Gastroesophageal sphincter (tissue), 3 donors: Measurements from ENCODE around the gene SWAP70.

Experiments
- EP300 ChIP-seq: sonication (generic); formaldehyde crosslinking; IDR thresholded peaks from one replicate; pipeline ENCODE4 v1.6.1; 2017; ENCODE audit warnings: antibody characterized with exemption, mild to moderate bottlenecking
- POLR2A ChIP-seq, 2 donors: fragments of 450-650 bp; IDR thresholded peaks; one replicate each; pipeline ENCODE4 v1.6.1; 2017; ENCODE audit warnings: antibody characterized with exemption in 2 of 2, mild to moderate bottlenecking in 2 of 2, moderate library complexity in 1 of 2
- POLR2AphosphoS5 ChIP-seq: sonication (generic); formaldehyde crosslinking; IDR thresholded peaks from one replicate; pipeline ENCODE4 v1.6.1; 2017; ENCODE audit warnings: antibody characterized with exemption
- TF ChIP-seq, protein P1 (sequence below), 4 experiments: fragments of 200-600 bp in 2 of 4; fragments of 450-650 bp in 2 of 4; sonication (generic) in 1 of 4; IDR thresholded peaks; one replicate each; pipeline ENCODE4 v1.5.1; 2017 to 2019; ENCODE audit warnings: antibody characterized with exemption in 4 of 4, mild to moderate bottlenecking in 2 of 4, moderate library complexity in 2 of 4

DNA sequence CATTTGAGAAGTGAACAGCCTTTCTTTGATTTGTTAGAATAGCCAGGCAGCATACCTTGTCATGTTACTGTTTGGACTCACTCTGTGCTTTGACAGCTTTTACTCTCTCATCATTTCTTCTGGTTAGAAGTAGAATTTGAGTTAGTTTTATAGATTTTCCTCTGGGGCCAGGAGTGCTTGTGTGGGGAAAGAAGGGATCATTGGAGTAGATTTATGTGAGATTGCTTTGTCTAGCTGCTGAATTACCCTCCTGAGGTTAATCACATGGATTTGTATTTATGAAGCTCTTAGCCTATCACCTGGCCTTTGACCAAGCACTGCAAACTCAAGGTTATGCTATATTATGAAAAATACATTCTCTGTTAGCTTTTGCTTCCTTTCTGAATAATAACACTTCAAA, 54.3 kb downstream of the SWAP70 start:
- TF ChIP-seq, protein P1, sequence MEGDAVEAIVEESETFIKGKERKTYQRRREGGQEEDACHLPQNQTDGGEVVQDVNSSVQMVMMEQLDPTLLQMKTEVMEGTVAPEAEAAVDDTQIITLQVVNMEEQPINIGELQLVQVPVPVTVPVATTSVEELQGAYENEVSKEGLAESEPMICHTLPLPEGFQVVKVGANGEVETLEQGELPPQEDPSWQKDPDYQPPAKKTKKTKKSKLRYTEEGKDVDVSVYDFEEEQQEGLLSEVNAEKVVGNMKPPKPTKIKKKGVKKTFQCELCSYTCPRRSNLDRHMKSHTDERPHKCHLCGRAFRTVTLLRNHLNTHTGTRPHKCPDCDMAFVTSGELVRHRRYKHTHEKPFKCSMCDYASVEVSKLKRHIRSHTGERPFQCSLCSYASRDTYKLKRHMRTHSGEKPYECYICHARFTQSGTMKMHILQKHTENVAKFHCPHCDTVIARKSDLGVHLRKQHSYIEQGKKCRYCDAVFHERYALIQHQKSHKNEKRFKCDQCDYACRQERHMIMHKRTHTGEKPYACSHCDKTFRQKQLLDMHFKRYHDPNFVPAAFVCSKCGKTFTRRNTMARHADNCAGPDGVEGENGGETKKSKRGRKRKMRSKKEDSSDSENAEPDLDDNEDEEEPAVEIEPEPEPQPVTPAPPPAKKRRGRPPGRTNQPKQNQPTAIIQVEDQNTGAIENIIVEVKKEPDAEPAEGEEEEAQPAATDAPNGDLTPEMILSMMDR (IDR thresholded peaks at IDR 0.05): no peak
- TF ChIP-seq POLR2AphosphoS5 (no peak), POLR2A (IDR thresholded peaks at IDR 0.05) (no peak), EP300 (no peak)
